Neural progenitor cell (in vitro differentiated cells): ENCODE results near the gene DDOST.

Experiments used
- EZH2 ChIP-seq: fragments of 200-600 bp; sonication (generic); IDR thresholded peaks from 2 replicates; pipeline ENCODE4 v1.6.1; 2017; ENCODE audit warnings: antibody characterized with exemption, mild to moderate bottlenecking, moderate library complexity
- EZH2phosphoT487 ChIP-seq: fragments of 200-600 bp; sonication (generic); IDR thresholded peaks from 2 replicates; pipeline ENCODE4 v1.6.1; 2017; ENCODE audit warnings: antibody characterized with exemption
- TF ChIP-seq, protein P1 (sequence below): fragments of 200-600 bp; sonication (generic); IDR thresholded peaks from 2 replicates; pipeline ENCODE4 v1.5.1; 2017; ENCODE audit warnings: antibody characterized with exemption, mild to moderate bottlenecking

DNA sequence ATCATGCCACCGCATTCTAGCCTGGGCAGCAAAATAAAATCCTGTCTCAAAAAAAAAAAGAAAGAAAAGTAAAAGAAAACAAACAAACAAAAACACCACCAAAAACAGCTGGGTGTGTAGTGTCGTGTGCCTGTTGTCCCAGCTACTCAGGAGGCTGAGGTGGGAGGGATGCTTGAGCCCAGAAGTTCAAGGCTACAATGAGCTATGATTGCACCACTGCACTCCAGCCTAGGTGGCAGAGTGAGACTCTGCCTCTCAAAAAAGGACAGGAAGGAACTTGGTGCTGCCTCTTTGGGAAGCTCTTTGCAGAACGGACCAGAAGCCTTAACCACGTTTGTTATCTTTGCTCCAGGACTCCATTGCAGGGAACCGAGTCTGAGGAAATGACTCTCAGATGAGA lies 45.7 kb upstream of the DDOST start:
- TF ChIP-seq EZH2 (no peak), EZH2phosphoT487 (no peak)
- TF ChIP-seq, protein P1, sequence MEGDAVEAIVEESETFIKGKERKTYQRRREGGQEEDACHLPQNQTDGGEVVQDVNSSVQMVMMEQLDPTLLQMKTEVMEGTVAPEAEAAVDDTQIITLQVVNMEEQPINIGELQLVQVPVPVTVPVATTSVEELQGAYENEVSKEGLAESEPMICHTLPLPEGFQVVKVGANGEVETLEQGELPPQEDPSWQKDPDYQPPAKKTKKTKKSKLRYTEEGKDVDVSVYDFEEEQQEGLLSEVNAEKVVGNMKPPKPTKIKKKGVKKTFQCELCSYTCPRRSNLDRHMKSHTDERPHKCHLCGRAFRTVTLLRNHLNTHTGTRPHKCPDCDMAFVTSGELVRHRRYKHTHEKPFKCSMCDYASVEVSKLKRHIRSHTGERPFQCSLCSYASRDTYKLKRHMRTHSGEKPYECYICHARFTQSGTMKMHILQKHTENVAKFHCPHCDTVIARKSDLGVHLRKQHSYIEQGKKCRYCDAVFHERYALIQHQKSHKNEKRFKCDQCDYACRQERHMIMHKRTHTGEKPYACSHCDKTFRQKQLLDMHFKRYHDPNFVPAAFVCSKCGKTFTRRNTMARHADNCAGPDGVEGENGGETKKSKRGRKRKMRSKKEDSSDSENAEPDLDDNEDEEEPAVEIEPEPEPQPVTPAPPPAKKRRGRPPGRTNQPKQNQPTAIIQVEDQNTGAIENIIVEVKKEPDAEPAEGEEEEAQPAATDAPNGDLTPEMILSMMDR: no peak
